ENCODE measurements around the gene MBD3L1.

- TF ChIP-seq CTCF (IDR thresholded peaks at IDR 0.05) (no peak), EP300 (IDR thresholded peaks at IDR 0.05) (no peak)
Measured at GRCh38 chr19:8827277-8827676, 4.9 kb upstream of the MBD3L1 start.

Measured in gastroesophageal sphincter (tissue), 3 donors.